Gastrocnemius medialis (tissue), 4 donors: ENCODE results near the gene ZC3H12A.

Source experiments
- CTCF ChIP-seq, 5 experiments: fragments of 450-650 bp in 3 of 5; fragments of 200-600 bp in 2 of 5; sonication (generic) in 2 of 5; IDR thresholded peaks in 4 of 5; conservative IDR thresholded peaks in 1 of 5; 1 replicate in 4 of 5; 2 replicates in 1 of 5; pipeline ENCODE4 v1.5.1; 2016 to 2019; ENCODE audit warnings: antibody characterized with exemption in 5 of 5, mild to moderate bottlenecking in 3 of 5, moderate library complexity in 3 of 5
- POLR2A ChIP-seq, 2 donors: fragments of 450-650 bp; IDR thresholded peaks; one replicate each; pipeline ENCODE4 v1.6.1; 2017; ENCODE audit warnings: antibody characterized with exemption in 2 of 2, mild to moderate bottlenecking in 2 of 2, moderate library complexity in 2 of 2

- TF ChIP-seq CTCF (IDR thresholded peaks at IDR 0.05 in 4 of 5, conservative IDR thresholded peaks at IDR 0.05 in 1 of 5): no peak
- TF ChIP-seq POLR2A (IDR thresholded peaks at IDR 0.05): peak; percentile 62 to 68
Measured at GRCh38 chr1:37479255-37480124, 5.1 kb downstream of the ZC3H12A start.
